ENCODE measurements around the gene KDM4B.

KDM4B gene

DNA sequence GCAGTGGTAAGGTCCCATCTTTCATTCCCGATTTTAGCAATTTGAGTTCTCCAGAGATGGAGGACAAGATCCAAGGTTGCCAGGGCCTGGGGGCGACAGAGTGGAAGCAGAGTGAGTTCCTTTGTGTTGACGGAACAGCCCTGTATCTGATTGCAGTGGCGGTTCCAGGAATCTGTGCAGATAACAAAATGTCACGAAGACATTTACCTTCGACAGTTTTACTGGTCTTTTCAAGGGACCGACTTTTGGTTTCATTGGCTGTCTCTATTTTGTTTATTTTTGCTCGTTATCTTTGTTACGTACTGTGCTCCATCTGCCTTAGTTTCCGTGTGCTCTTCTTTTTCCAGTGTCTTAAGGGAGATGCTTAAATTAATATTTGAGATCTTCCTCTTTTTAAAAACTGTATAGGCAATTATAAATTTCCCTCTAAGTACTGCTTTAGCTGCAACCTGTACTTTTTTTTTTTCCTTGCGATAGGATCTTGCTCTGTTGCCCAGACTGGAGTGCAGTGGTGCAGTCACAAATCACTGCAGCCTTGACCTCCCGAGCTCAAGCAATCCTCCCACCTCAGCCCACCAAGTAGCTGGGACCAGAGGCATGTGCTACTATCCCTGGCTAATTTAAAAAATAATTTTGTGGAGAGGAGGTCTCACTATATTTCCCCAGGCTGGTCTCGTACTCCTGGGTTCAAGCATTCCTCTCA lies 23.2 kb downstream of the KDM4B start:
- H3K9me3 ChIP-seq: no peaks in the 10 kb centered on the region
- peaks cover 9% of the 10 kb centered on the region; the same call in 1 of the 2 replicates for H3K4me1 ChIP-seq
- TF ChIP-seq, protein P1, sequence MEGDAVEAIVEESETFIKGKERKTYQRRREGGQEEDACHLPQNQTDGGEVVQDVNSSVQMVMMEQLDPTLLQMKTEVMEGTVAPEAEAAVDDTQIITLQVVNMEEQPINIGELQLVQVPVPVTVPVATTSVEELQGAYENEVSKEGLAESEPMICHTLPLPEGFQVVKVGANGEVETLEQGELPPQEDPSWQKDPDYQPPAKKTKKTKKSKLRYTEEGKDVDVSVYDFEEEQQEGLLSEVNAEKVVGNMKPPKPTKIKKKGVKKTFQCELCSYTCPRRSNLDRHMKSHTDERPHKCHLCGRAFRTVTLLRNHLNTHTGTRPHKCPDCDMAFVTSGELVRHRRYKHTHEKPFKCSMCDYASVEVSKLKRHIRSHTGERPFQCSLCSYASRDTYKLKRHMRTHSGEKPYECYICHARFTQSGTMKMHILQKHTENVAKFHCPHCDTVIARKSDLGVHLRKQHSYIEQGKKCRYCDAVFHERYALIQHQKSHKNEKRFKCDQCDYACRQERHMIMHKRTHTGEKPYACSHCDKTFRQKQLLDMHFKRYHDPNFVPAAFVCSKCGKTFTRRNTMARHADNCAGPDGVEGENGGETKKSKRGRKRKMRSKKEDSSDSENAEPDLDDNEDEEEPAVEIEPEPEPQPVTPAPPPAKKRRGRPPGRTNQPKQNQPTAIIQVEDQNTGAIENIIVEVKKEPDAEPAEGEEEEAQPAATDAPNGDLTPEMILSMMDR (IDR thresholded peaks at IDR 0.05; ENCODE audit: low read depth, low read length): no peak
- no peak overlapping the region for H3K4me3 ChIP-seq (ENCODE audit: low read depth, low read length)
- H3K27me3 ChIP-seq: no peaks in the 10 kb centered on the region
- DNase-seq: no peak
- no peaks in the 10 kb centered on the region for H3K36me3 ChIP-seq

GRCh38 chr19:4993683-4994082 lies 24.8 kb downstream of the KDM4B start:
- Histone ChIP-seq H3K4me1 (no peaks in the 10 kb centered on the region), H3K4me3 (ENCODE audit: low read depth, low read length) (no peak overlapping the region), H3K27me3 (no peaks in the 10 kb centered on the region), H3K36me3 (no peaks in the 10 kb centered on the region), H3K9me3 (no peaks in the 10 kb centered on the region)
- DNase-seq: no peak
- TF ChIP-seq, protein P1 (IDR thresholded peaks at IDR 0.05; ENCODE audit: low read depth, low read length): no peak

DNA sequence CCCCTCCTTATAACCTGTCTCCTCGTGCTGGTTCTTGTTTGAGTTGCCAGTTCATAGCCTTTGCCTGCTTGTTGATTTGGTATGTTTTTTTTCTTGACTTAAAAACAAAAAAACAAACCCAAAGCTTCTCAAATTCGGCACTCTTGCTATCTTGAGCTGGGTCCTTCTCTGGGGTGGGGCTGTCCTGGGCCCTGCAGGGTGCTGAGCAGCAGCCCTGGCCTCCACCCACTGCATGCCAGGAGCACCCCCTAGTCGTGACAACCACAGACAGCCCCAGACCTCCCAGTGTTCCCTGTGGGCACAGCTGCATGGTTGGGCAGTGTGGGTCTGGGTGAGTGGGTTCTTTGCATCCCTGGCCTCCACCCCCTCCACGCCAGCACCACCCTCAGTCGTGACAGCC lies 27.8 kb downstream of the KDM4B start:
- Histone ChIP-seq H3K36me3 (no peaks in the 10 kb centered on the region), H3K27me3 (no peaks in the 10 kb centered on the region), H3K9me3 (no peaks in the 10 kb centered on the region), H3K4me3 (ENCODE audit: low read depth, low read length) (no peak overlapping the region), H3K4me1 (no peaks in the 10 kb centered on the region)
- no peak for DNase-seq
- TF ChIP-seq, protein P1 (IDR thresholded peaks at IDR 0.05; ENCODE audit: low read depth, low read length): no peak

- DNase-seq: no peak
- Histone ChIP-seq H3K4me1 (no peaks in the 10 kb centered on the region), H3K27me3 (no peaks in the 10 kb centered on the region), H3K9me3 (no peaks in the 10 kb centered on the region), H3K4me3 (ENCODE audit: low read depth, low read length) (no peak overlapping the region), H3K36me3 (no peaks in the 10 kb centered on the region)
- TF ChIP-seq, protein P1 (IDR thresholded peaks at IDR 0.05; ENCODE audit: low read depth, low read length): no peak
Observed at GRCh38 chr19:4997297-4997696, 28.4 kb downstream of the KDM4B start.

DNA sequence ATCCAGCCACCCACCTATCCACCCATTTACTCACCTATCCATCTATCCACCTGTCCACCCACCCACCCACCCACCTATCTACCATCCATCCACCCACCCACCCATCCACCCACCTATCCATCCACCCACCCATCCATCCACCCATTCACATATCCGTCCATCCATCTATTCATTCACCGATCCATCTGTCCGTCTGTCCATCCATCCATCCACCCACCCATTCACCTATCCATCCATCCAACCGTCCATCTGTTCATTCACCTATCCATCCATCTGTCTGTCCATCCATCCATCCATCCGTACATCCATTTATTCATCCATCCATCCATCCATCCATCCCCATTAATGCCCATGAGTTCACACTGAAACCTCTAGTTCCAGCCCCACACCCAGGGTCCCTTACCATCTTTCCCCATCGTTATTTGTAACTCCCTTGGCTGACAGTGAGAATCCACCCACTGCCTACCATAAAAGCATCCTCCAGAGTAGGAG lies 31.3 kb downstream of the KDM4B start:
- DNase-seq: no peak
- no peaks in the 10 kb centered on the region for H3K27me3 ChIP-seq
- TF ChIP-seq, protein P1 (IDR thresholded peaks at IDR 0.05; ENCODE audit: low read depth, low read length): no peak
- no peak overlapping the region for H3K4me3 ChIP-seq (ENCODE audit: low read depth, low read length)
- no peaks in the 10 kb centered on the region for H3K36me3 ChIP-seq
- H3K9me3 ChIP-seq: no peaks in the 10 kb centered on the region
- H3K4me1 ChIP-seq: no peaks in the 10 kb centered on the region

DNA sequence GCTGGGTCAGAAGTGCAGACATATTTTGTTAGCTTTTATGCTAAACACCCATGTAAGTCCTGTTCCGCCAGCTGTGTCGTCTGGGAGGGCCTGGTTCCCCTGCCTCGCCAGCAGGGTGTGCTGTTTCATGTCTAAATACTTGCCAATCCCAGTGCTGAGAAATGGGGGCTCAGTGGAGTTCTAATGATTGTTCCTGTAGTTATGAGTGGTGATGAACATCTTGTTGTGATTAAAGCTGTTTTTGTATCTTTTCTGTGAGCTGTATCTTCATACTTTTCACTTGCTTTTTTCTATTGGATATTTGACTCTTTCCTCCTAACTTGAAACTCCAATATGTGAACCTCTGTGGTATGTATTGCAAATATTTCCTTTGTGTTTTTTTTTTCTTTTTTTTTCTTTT lies 32.7 kb downstream of the KDM4B start:
- H3K27me3 ChIP-seq: no peaks in the 10 kb centered on the region
- TF ChIP-seq, protein P1 (IDR thresholded peaks at IDR 0.05; ENCODE audit: low read depth, low read length): peak; percentile 87
- DNase-seq: peak; percentile 58
- H3K9me3 ChIP-seq: no peaks in the 10 kb centered on the region
- H3K4me1 ChIP-seq: no peaks in the 10 kb centered on the region
- no peaks in the 10 kb centered on the region for H3K36me3 ChIP-seq
- H3K4me3 ChIP-seq (ENCODE audit: low read depth, low read length): no peak overlapping the region

Data from BE2C (cell line).